CD4-positive, CD25-positive, alpha-beta regulatory T cell (primary cell): ENCODE results near the gene TMPRSS6. TPM values are rescaled to one million over a fixed set of nuclear protein-coding genes. Genes with fewer than 3 reads are reported as not detected.

ENCODE experiments used
- ATAC-seq, 2 donors: fragments of 150-1000 bp; cut with Tn5 transposase; one replicate each; pipeline ENCODE4 v1.10.0; 2021; ENCODE audit warnings: low read depth in 2 of 2, moderate number of reproducible peaks in 2 of 2, moderate library complexity in 1 of 2
- DNase-seq, 3 donors: peaks; one replicate each; pipeline versions ENCODE4 v3.0.0 to v3.0.0-alpha.2; 2012 to 2022; ENCODE audit warnings: mixed read lengths in 1 of 3
- H3K27ac ChIP-seq: one replicate; pipeline ENCODE4 v1.7.0; 2013; ENCODE audit warnings: mild to moderate bottlenecking, low read length; ENCODE audit not compliant: insufficient read depth, poor library complexity, severe bottlenecking
- H3K27me3 ChIP-seq: one replicate; pipeline ENCODE4 v1.7.0; 2013; ENCODE audit warnings: low read length; ENCODE audit not compliant: control insufficient read depth, insufficient read depth
- H3K36me3 ChIP-seq: one replicate; pipeline ENCODE4 v1.7.0; 2013; ENCODE audit warnings: mild to moderate bottlenecking, low read length, moderate library complexity; ENCODE audit not compliant: control insufficient read depth, insufficient read depth
- H3K4me1 ChIP-seq: 2 replicates; pipeline ENCODE4 v1.7.0; 2013; ENCODE audit warnings: mild to moderate bottlenecking, low read length; ENCODE audit not compliant: insufficient read depth, control insufficient read depth, poor library complexity, severe bottlenecking
- H3K4me3 ChIP-seq: one replicate; pipeline ENCODE4 v1.7.0; 2013; ENCODE audit warnings: low read depth, mild to moderate bottlenecking, low read length, moderate library complexity
- H3K9me3 ChIP-seq, 2 experiments: 1 replicate in 1 of 2; 2 replicates in 1 of 2; pipeline ENCODE4 v1.7.0; 2013; ENCODE audit warnings: low read length in 2 of 2, mild to moderate bottlenecking in 1 of 2, moderate library complexity in 1 of 2; ENCODE audit not compliant: control insufficient read depth in 2 of 2
- H3K27ac Mint-ChIP-seq, 3 donors: one replicate each; pipeline ENCODE4 v1.8.0; 2020 to 2022; ENCODE audit warnings: mild to moderate bottlenecking in 3 of 3, mixed read lengths in 3 of 3, moderate library complexity in 2 of 3
- H3K27me3 Mint-ChIP-seq: one replicate; pipeline ENCODE4 v1.8.0; 2022; ENCODE audit warnings: mild to moderate bottlenecking, mixed read lengths
- H3K36me3 Mint-ChIP-seq: one replicate; pipeline ENCODE4 v1.8.0; 2020; ENCODE audit warnings: mixed read lengths
- H3K4me1 Mint-ChIP-seq, 4 donors: one replicate each; pipeline ENCODE4 v1.8.0; 2020 to 2022; ENCODE audit warnings: mixed read lengths in 4 of 4, mild to moderate bottlenecking in 1 of 4
- H3K4me3 Mint-ChIP-seq, 4 donors: one replicate each; pipeline ENCODE4 v1.8.0; 2020 to 2022; ENCODE audit warnings: mild to moderate bottlenecking in 4 of 4, mixed read lengths in 4 of 4, moderate library complexity in 3 of 4
- H3K9me3 Mint-ChIP-seq, 7 donors: one replicate each; pipeline ENCODE4 v1.8.0; 2020 to 2022; ENCODE audit warnings: mixed read lengths in 7 of 7, mild to moderate bottlenecking in 3 of 7, moderate library complexity in 2 of 7
- polyA plus RNA-seq, 4 donors: library from polyadenylated mRNA; unstranded; fragments of 300-500 nt; fragmentation: Illumina TruSeq; gene quantifications; one replicate each; pipeline ENCODE4 v1.2.3, GENCODE V29; 2021
- total RNA-seq: library from RNA; stranded (reverse); gene quantifications from one replicate; pipeline ENCODE4 v1.2.3, GENCODE V29; 2022

Gene TMPRSS6
- total and polyA plus RNA-seq, 5 donors from 2014 or later = 0.10 to 1.5 (median 0.17) TPM

GRCh38 chr22:37032535-37033460, 76.7 kb downstream of the TMPRSS6 start:
- H3K4me3 Mint-ChIP-seq = no peak overlapping the region
- H3K9me3 Mint-ChIP-seq = no peaks in the 10 kb centered on the region
- DNase-seq = no peak
- H3K27ac Mint-ChIP-seq = no peak overlapping the region
- H3K27me3 Mint-ChIP-seq = no peaks in the 10 kb centered on the region
- no peaks in the 10 kb centered on the region for H3K27me3 ChIP-seq
- H3K4me1 Mint-ChIP-seq = no peaks in the 10 kb centered on the region
- H3K4me1 ChIP-seq = no peaks in the 10 kb centered on the region
- no peak for ATAC-seq
- no peaks in the 10 kb centered on the region for H3K36me3 ChIP-seq
- no peak overlapping the region for H3K27ac ChIP-seq
- no peak overlapping the region for H3K4me3 ChIP-seq
- H3K36me3 Mint-ChIP-seq = no peaks in the 10 kb centered on the region
- H3K9me3 ChIP-seq = no peaks in the 10 kb centered on the region

- ATAC-seq (no peak), DNase-seq (no peak)
- no peak overlapping the region for H3K4me3 Mint-ChIP-seq
- H3K36me3 Mint-ChIP-seq = no peaks in the 10 kb centered on the region
- H3K27ac Mint-ChIP-seq = no peak overlapping the region
- no peaks in the 10 kb centered on the region for H3K4me1 Mint-ChIP-seq
- H3K9me3 ChIP-seq = no peaks in the 10 kb centered on the region
- no peaks in the 10 kb centered on the region for H3K27me3 Mint-ChIP-seq
- H3K9me3 Mint-ChIP-seq = no peaks in the 10 kb centered on the region
- H3K4me3 ChIP-seq = no peak overlapping the region
- no peak overlapping the region for H3K27ac ChIP-seq
- H3K27me3 ChIP-seq = no peaks in the 10 kb centered on the region
- H3K36me3 ChIP-seq = no peaks in the 10 kb centered on the region
- no peaks in the 10 kb centered on the region for H3K4me1 ChIP-seq
These were observed 77.4 kb downstream of the TMPRSS6 start for GRCh38 chr22:37032134-37032534.

GRCh38 chr22:37030560-37031281, 78.8 kb downstream of the TMPRSS6 start:
- no peaks in the 10 kb centered on the region for H3K36me3 Mint-ChIP-seq
- no peaks in the 10 kb centered on the region for H3K9me3 Mint-ChIP-seq
- Histone ChIP-seq H3K27ac (no peak overlapping the region), H3K27me3 (no peaks in the 10 kb centered on the region), H3K4me1 (no peaks in the 10 kb centered on the region), H3K9me3 (no peaks in the 10 kb centered on the region), H3K4me3 (no peak overlapping the region), H3K36me3 (no peaks in the 10 kb centered on the region)
- no peak for ATAC-seq
- no peak for DNase-seq
- H3K4me3 Mint-ChIP-seq = no peak overlapping the region
- H3K27me3 Mint-ChIP-seq = no peaks in the 10 kb centered on the region
- peak overlapping the region in 1 of 3 donors; percentile 77 for H3K27ac Mint-ChIP-seq
- no peaks in the 10 kb centered on the region for H3K4me1 Mint-ChIP-seq

GRCh38 chr22:37028692-37029674, 80.5 kb downstream of the TMPRSS6 start:
- no peaks in the 10 kb centered on the region for H3K36me3 ChIP-seq

GRCh38 chr22:37027556-37027955, 82.0 kb downstream of the TMPRSS6 start:
- Histone ChIP-seq H3K4me1 (no peaks in the 10 kb centered on the region), H3K4me3 (no peak overlapping the region), H3K27me3 (no peaks in the 10 kb centered on the region), H3K9me3 (no peaks in the 10 kb centered on the region), H3K36me3 (no peaks in the 10 kb centered on the region), H3K27ac (no peak overlapping the region)
- Mint-ChIP-seq H3K27me3 (no peaks in the 10 kb centered on the region), H3K9me3 (no peaks in the 10 kb centered on the region), H3K27ac (no peak overlapping the region), H3K36me3 (peaks cover 6% of the 10 kb centered on the region), H3K4me1 (peaks cover 0 to 3% (median 0%) of the 10 kb centered on the region in 4 donors), H3K4me3 (no peak overlapping the region)
- ATAC-seq (no peak), DNase-seq (no peak)

More at GRCh38 chr22:37028692-37029674, 80.5 kb downstream of the TMPRSS6 start:
- peaks cover 0 to 3% (median 0%) of the 10 kb centered on the region in 4 donors for H3K4me1 Mint-ChIP-seq
- H3K4me3 Mint-ChIP-seq = no peak overlapping the region
- Histone ChIP-seq H3K27me3 (no peaks in the 10 kb centered on the region), H3K4me1 (no peaks in the 10 kb centered on the region), H3K9me3 (no peaks in the 10 kb centered on the region), H3K4me3 (no peak overlapping the region), H3K27ac (no peak overlapping the region)
- no peaks in the 10 kb centered on the region for H3K9me3 Mint-ChIP-seq
- peaks cover 6% of the 10 kb centered on the region for H3K36me3 Mint-ChIP-seq
- ATAC-seq (no peak), DNase-seq (no peak)
- no peak overlapping the region for H3K27ac Mint-ChIP-seq
- no peaks in the 10 kb centered on the region for H3K27me3 Mint-ChIP-seq

GRCh38 chr22:37026325-37026724, 83.2 kb downstream of the TMPRSS6 start:
- ATAC-seq = no peak

GRCh38 chr22:37025500-37026070, 83.9 kb downstream of the TMPRSS6 start:
- no peaks in the 10 kb centered on the region for H3K36me3 ChIP-seq
- H3K4me3 Mint-ChIP-seq = no peak overlapping the region

More at GRCh38 chr22:37026325-37026724, 83.2 kb downstream of the TMPRSS6 start:
- H3K27ac ChIP-seq = no peak overlapping the region
- Mint-ChIP-seq H3K27ac (no peak overlapping the region), H3K36me3 (peaks cover 6% of the 10 kb centered on the region), H3K4me1 (peaks cover 0 to 11% (median 6%) of the 10 kb centered on the region in 4 donors), H3K9me3 (no peaks in the 10 kb centered on the region), H3K27me3 (no peaks in the 10 kb centered on the region), H3K4me3 (no peak overlapping the region)
- H3K4me3 ChIP-seq = no peak overlapping the region
- H3K36me3 ChIP-seq = no peaks in the 10 kb centered on the region
- no peaks in the 10 kb centered on the region for H3K27me3 ChIP-seq
- no peaks in the 10 kb centered on the region for H3K9me3 ChIP-seq
- no peak for DNase-seq
- H3K4me1 ChIP-seq = no peaks in the 10 kb centered on the region

More at GRCh38 chr22:37025500-37026070, 83.9 kb downstream of the TMPRSS6 start:
- ATAC-seq = no peak
- Mint-ChIP-seq H3K36me3 (peaks cover 6% of the 10 kb centered on the region), H3K4me1 (peaks cover 0 to 13% (median 6%) of the 10 kb centered on the region in 4 donors), H3K27ac (peak overlapping the region in 1 of 3 donors; percentile 20), H3K27me3 (no peaks in the 10 kb centered on the region), H3K9me3 (no peaks in the 10 kb centered on the region)
- H3K4me1 ChIP-seq = peaks cover 4% of the 10 kb centered on the region
- no peak overlapping the region for H3K27ac ChIP-seq
- no peaks in the 10 kb centered on the region for H3K27me3 ChIP-seq
- no peak overlapping the region for H3K4me3 ChIP-seq
- no peaks in the 10 kb centered on the region for H3K9me3 ChIP-seq
- no peak for DNase-seq
